OCI-LY1 (cell line): ENCODE data around the gene SKAP1.

Experiments used
- H2AFZ ChIP-seq: fragments of 200-600 bp; sonication (generic), shearing (Covaris generic); 2 replicates; pipeline ENCODE4 v1.6.0; 2014; ENCODE audit warnings: antibody characterized with exemption, mild to moderate bottlenecking, low read length
- H3F3A ChIP-seq: fragments of 200-600 bp; sonication (generic), shearing (Covaris generic); 2 replicates; pipeline ENCODE4 v1.6.0; 2014; ENCODE audit warnings: mild to moderate bottlenecking, antibody characterized with exemption, low read length, moderate library complexity; ENCODE audit not compliant: insufficient read depth
- H3K27ac ChIP-seq: fragments of 200-600 bp; sonication (generic); 2 replicates; pipeline ENCODE4 v1.5.1; 2014; ENCODE audit warnings: low read length, mixed run types, mild to moderate bottlenecking, low read depth; ENCODE audit not compliant: poor library complexity, severe bottlenecking
- H3K27me3 ChIP-seq: fragments of 200-600 bp; sonication (generic); 2 replicates; pipeline ENCODE4 v1.6.0; 2014; ENCODE audit warnings: antibody characterized with exemption, mild to moderate bottlenecking, low read length, moderate library complexity; ENCODE audit not compliant: insufficient read depth
- H3K36me3 ChIP-seq: fragments of 200-600 bp; sonication (generic); 2 replicates; pipeline ENCODE4 v1.6.1; 2014; ENCODE audit warnings: mild to moderate bottlenecking, antibody characterized with exemption, low read length, moderate library complexity, mixed read lengths; ENCODE audit not compliant: insufficient read depth
- H3K4me1 ChIP-seq: fragments of 200-600 bp; sonication (generic); 2 replicates; pipeline ENCODE4 v1.5.1; 2014; ENCODE audit warnings: mild to moderate bottlenecking, low read length, moderate library complexity; ENCODE audit not compliant: insufficient read depth, severe bottlenecking
- H3K4me2 ChIP-seq: fragments of 200-600 bp; sonication (generic), shearing (Covaris generic); 2 replicates; pipeline ENCODE4 v1.6.1; 2014; ENCODE audit warnings: low read length
- H3K4me3 ChIP-seq: fragments of 200-600 bp; sonication (generic); 2 replicates; pipeline ENCODE4 v1.5.1; 2014; ENCODE audit warnings: low read length, low read depth, mild to moderate bottlenecking, mixed read lengths; ENCODE audit not compliant: poor library complexity, severe bottlenecking
- H3K79me2 ChIP-seq: fragments of 200-600 bp; shearing (Covaris generic); 2 replicates; pipeline ENCODE4 v1.6.1; 2016; ENCODE audit warnings: mixed run types, low read length, mixed read lengths; ENCODE audit not compliant: insufficient read depth
- H3K9ac ChIP-seq: fragments of 200-600 bp; sonication (generic), shearing (Covaris generic); 2 replicates; pipeline ENCODE4 v1.6.1; 2014; ENCODE audit warnings: mild to moderate bottlenecking, low read length, mixed read lengths
- H3K9me2 ChIP-seq: fragments of 200-600 bp; sonication (generic), shearing (Covaris generic); 2 replicates; pipeline ENCODE4 v1.6.1; 2014; ENCODE audit warnings: low read depth, mild to moderate bottlenecking, low read length, mixed read lengths
- H3K9me3 ChIP-seq: fragments of 200-600 bp; shearing (Covaris generic); 2 replicates; pipeline ENCODE4 v1.6.1; 2014; ENCODE audit warnings: low read length, mixed read lengths
- H4K20me1 ChIP-seq: fragments of 200-600 bp; sonication (generic), shearing (Covaris generic); 2 replicates; pipeline ENCODE4 v1.6.0; 2016; ENCODE audit warnings: mild to moderate bottlenecking, low read length; ENCODE audit not compliant: insufficient read depth
- CTCF ChIP-seq: fragments of 200-600 bp; sonication (generic), shearing (Covaris generic); IDR thresholded peaks from 2 replicates; pipeline ENCODE4 v1.5.1; 2017; ENCODE audit warnings: mild to moderate bottlenecking, antibody characterized with exemption, low read length, moderate library complexity, mixed read lengths
- EZH2 ChIP-seq: fragments of 200-600 bp; sonication (generic), shearing (Covaris generic); IDR thresholded peaks from 2 replicates; pipeline ENCODE4 v1.8.0; 2017; ENCODE audit warnings: borderline replicate concordance, mixed run types, mild to moderate bottlenecking, antibody characterized with exemption, low read length, moderate library complexity, mixed read lengths

The SKAP1 gene

GRCh38 chr17:48178317-48178716 lies 251.7 kb downstream of the SKAP1 start:
- H3K79me2 ChIP-seq, result no peaks in the 10 kb centered on the region
- no peak overlapping the region for H3K27ac ChIP-seq
- no peaks in the 10 kb centered on the region for H3K9me2 ChIP-seq
- H3K36me3 ChIP-seq, result no peaks in the 10 kb centered on the region
- H3K4me3 ChIP-seq, result no peak overlapping the region
- no peaks in the 10 kb centered on the region for H4K20me1 ChIP-seq
- H2AFZ ChIP-seq, result no peak overlapping the region
- H3K9me3 ChIP-seq, result no peaks in the 10 kb centered on the region
- no peak for TF ChIP-seq CTCF
- no peak for TF ChIP-seq EZH2
- H3F3A ChIP-seq, result no peaks in the 10 kb centered on the region
- H3K9ac ChIP-seq, result no peak overlapping the region
- no peaks in the 10 kb centered on the region for H3K27me3 ChIP-seq
- no peak overlapping the region for H3K4me2 ChIP-seq
- no peaks in the 10 kb centered on the region for H3K4me1 ChIP-seq

- no peak overlapping the region for H2AFZ ChIP-seq
- no peaks in the 10 kb centered on the region for H3K36me3 ChIP-seq
- H3K4me2 ChIP-seq, result no peak overlapping the region
- H4K20me1 ChIP-seq, result no peaks in the 10 kb centered on the region
- no peak overlapping the region for H3K4me3 ChIP-seq
- H3K9me2 ChIP-seq, result no peaks in the 10 kb centered on the region
- H3K27me3 ChIP-seq, result no peaks in the 10 kb centered on the region
- H3K79me2 ChIP-seq, result no peaks in the 10 kb centered on the region
- no peak overlapping the region for H3K9ac ChIP-seq
- H3K27ac ChIP-seq, result no peak overlapping the region
- H3K9me3 ChIP-seq, result no peaks in the 10 kb centered on the region
- H3F3A ChIP-seq, result no peaks in the 10 kb centered on the region
- TF ChIP-seq EZH2, result no peak
- no peak for TF ChIP-seq CTCF
- H3K4me1 ChIP-seq, result no peaks in the 10 kb centered on the region
Observed at GRCh38 chr17:48177816-48178215, 252.2 kb downstream of the SKAP1 start.

- Histone ChIP-seq H3K27me3 (no peaks in the 10 kb centered on the region), H2AFZ (no peak overlapping the region), H3K9me3 (no peaks in the 10 kb centered on the region), H3K79me2 (no peaks in the 10 kb centered on the region), H3K4me1 (no peaks in the 10 kb centered on the region), H3K4me2 (no peak overlapping the region), H3K9ac (no peak overlapping the region), H3K36me3 (no peaks in the 10 kb centered on the region), H3F3A (no peaks in the 10 kb centered on the region), H3K27ac (no peak overlapping the region), H3K9me2 (no peaks in the 10 kb centered on the region), H4K20me1 (no peaks in the 10 kb centered on the region), H3K4me3 (no peak overlapping the region)
- TF ChIP-seq EZH2, result no peak
- no peak for TF ChIP-seq CTCF
Observed at GRCh38 chr17:48176471-48176855, 253.6 kb downstream of the SKAP1 start.
